ENCODE measurements around the gene NCCRP1.
"Not testable (repeated sequence)": the region's sequence is repeated elsewhere in the genome, so short reads cannot be mapped to it uniquely, and the experiment has no call there.

NCCRP1 gene

DNA sequence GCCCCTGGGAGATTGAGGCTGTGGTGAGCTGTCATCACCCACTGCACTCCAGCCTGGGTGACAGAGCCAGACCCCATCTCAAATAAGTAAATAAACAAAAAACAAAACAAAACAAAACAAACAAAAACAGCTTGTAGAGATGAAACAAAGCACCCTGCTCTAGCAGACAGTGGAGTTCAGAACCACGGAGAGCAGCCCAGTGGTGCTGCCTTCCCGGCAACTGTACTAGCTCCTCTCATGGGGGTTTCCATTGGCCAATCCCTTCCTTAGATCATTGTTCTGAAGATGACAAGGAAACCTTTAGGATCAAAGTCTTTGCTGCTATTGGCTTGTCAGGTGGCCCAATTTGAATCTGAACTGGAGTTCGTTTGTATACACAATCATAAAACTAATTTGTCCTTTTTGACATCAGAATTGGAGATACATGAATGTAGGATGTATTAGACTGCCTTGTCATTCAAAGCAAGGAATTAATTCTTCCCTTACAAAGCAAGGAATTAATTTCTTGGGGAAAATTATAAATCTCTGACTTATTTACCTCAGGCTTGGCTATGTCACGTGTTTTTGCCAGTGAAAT lies 27.0 kb downstream of the NCCRP1 start:
- Histone ChIP-seq H3K4me3 (ENCODE audit: low read length in 2 of 2) (no peak overlapping the region), H3K36me3 (ENCODE audit: control insufficient read depth in 2 of 2, insufficient read depth in 2 of 2, low read length in 2 of 2) (no peaks in the 10 kb centered on the region), H3K27me3 (ENCODE audit: control insufficient read depth in 2 of 2, insufficient read depth in 2 of 2, low read length in 2 of 2) (no peaks in the 10 kb centered on the region), H3K9me3 (ENCODE audit: control insufficient read depth in 2 of 2, low read length in 2 of 2) (no peaks in the 10 kb centered on the region), H3K9ac (ENCODE audit: low read depth in 1 of 2, low read length in 2 of 2) (no peak overlapping the region), H3K4me1 (ENCODE audit: control insufficient read depth in 2 of 2, insufficient read depth in 2 of 2, low read length in 2 of 2) (no peaks in the 10 kb centered on the region), H3K27ac (ENCODE audit: low read depth in 2 of 2, low read length in 2 of 2) (no peak overlapping the region)

DNA sequence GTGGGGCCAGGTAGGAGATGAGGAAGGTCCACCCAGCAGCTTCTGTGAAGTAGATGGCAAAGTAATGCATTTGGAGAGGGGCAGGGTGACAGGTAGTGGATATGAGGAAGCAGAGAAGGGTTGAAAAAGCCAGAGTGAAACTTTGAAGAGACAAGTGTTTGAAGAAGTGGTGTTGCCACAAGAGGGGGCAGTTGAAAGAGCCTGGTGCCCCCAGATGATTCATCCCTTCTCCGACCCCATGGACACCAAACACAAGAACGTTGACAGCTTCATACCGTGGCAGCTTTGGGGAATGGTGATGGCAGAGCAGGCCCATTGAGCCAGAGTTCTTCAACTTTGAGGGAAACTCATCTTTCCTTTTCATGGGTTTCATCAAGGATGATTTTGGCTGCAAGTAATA lies 28.1 kb downstream of the NCCRP1 start:
- H3K4me3 ChIP-seq (ENCODE audit: low read length in 2 of 2) = no peak overlapping the region
- no peak overlapping the region for H3K27ac ChIP-seq (ENCODE audit: low read depth in 2 of 2, low read length in 2 of 2)
- no peak overlapping the region for H3K9ac ChIP-seq (ENCODE audit: low read depth in 1 of 2, low read length in 2 of 2)
- H3K4me1 ChIP-seq (ENCODE audit: control insufficient read depth in 2 of 2, insufficient read depth in 2 of 2, low read length in 2 of 2) = no peaks in the 10 kb centered on the region
- no peaks in the 10 kb centered on the region for H3K36me3 ChIP-seq (ENCODE audit: control insufficient read depth in 2 of 2, insufficient read depth in 2 of 2, low read length in 2 of 2)
- H3K9me3 ChIP-seq (ENCODE audit: control insufficient read depth in 2 of 2, low read length in 2 of 2) = no peaks in the 10 kb centered on the region
- H3K27me3 ChIP-seq (ENCODE audit: control insufficient read depth in 2 of 2, insufficient read depth in 2 of 2, low read length in 2 of 2) = no peaks in the 10 kb centered on the region

DNA sequence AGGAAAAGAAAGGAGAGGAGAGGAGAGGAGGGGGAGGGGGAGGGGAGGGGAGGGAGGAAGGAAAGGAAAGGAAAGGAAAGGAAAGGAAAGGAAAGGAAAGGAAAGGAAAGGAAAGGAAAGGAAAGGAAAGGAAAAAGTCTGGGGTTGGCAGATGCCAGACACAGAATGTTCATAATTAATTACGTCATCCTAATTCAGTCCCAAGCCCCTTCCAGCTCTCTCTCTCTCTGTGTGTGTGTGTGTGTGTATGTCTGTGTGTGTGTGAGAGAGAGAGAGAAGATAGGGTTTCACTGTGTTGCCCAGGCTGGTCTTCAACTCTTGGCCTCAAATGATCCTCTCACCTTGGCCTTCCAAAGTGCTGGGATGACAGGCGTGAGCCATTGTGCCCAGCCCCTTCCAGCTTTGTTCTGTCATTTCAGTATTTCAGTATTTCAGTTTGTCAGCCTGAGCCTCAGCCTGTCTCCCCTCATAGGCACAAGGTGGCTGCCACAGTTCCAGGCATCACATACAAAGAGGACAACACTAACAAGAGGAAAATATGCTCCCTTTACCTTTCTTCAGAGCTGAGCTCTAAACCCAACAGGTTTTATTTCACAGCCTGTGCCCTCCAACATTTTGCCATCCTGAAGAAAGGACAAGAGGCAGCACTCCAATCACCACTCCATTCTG lies 33.5 kb downstream of the NCCRP1 start:
- Histone ChIP-seq H3K27me3 (ENCODE audit: control insufficient read depth in 2 of 2, insufficient read depth in 2 of 2, low read length in 2 of 2) (no peaks in the 10 kb centered on the region), H3K36me3 (ENCODE audit: control insufficient read depth in 2 of 2, insufficient read depth in 2 of 2, low read length in 2 of 2) (no peaks in the 10 kb centered on the region), H3K9me3 (ENCODE audit: control insufficient read depth in 2 of 2, low read length in 2 of 2) (no peaks in the 10 kb centered on the region), H3K27ac (ENCODE audit: low read depth in 2 of 2, low read length in 2 of 2) (no peak overlapping the region), H3K4me1 (ENCODE audit: control insufficient read depth in 2 of 2, insufficient read depth in 2 of 2, low read length in 2 of 2) (no peaks in the 10 kb centered on the region), H3K9ac (ENCODE audit: low read depth in 1 of 2, low read length in 2 of 2) (no peak overlapping the region), H3K4me3 (ENCODE audit: low read length in 2 of 2) (no peak overlapping the region)

DNA sequence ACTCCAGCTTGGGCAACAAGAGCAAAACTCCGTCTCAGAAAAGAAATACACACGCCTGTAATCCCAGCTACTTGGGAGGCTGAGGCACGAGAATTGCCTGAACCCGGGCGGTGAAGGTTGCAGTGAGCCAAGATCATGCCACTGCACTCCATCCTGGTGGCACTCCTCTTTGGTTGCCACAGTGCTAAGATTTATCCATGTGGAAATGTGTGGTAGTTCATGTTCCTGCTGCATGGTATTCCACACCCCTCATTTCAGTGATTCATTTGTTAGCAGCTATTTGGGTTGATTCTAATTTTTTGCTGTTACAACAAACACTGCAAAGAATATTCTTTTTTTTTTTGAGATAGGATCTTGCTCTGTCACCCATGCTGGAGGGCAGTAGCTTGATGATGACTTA lies 35.9 kb downstream of the NCCRP1 start:
- Histone ChIP-seq H3K9ac (ENCODE audit: low read depth in 1 of 2, low read length in 2 of 2) (no peak overlapping the region), H3K4me3 (ENCODE audit: low read length in 2 of 2) (no peak overlapping the region), H3K27ac (ENCODE audit: low read depth in 2 of 2, low read length in 2 of 2) (no peak overlapping the region), H3K4me1 (ENCODE audit: control insufficient read depth in 2 of 2, insufficient read depth in 2 of 2, low read length in 2 of 2) (no peaks in the 10 kb centered on the region), H3K9me3 (ENCODE audit: control insufficient read depth in 2 of 2, low read length in 2 of 2) (no peaks in the 10 kb centered on the region), H3K27me3 (ENCODE audit: control insufficient read depth in 2 of 2, insufficient read depth in 2 of 2, low read length in 2 of 2) (no peaks in the 10 kb centered on the region), H3K36me3 (ENCODE audit: control insufficient read depth in 2 of 2, insufficient read depth in 2 of 2, low read length in 2 of 2) (no peaks in the 10 kb centered on the region)

DNA sequence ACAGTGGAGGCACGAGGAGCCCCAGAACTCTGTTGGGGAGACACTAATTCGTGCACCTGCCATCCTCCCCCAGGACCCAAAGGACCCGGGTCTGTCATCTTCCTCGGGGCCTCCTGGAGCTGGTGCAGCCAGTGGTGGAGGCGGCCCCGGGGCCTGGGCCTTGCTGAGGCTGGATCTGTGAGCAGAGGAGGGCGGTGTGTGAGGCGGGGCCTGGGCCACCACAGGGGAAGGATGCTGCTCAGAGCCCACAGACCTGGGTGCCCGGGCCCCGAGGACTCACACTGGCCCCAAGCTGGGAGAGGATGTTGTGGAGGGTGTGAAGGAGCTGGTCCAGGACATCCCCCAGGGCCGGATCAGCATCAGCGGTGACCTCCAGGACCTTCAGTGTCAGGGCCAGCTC lies 39.8 kb downstream of the NCCRP1 start:
- no peaks in the 10 kb centered on the region for H3K36me3 ChIP-seq (ENCODE audit: control insufficient read depth in 2 of 2, insufficient read depth in 2 of 2, low read length in 2 of 2)
- H3K9ac ChIP-seq (ENCODE audit: low read depth in 1 of 2, low read length in 2 of 2) = no peak overlapping the region
- H3K4me3 ChIP-seq (ENCODE audit: low read length in 2 of 2) = no peak overlapping the region
- H3K27me3 ChIP-seq (ENCODE audit: control insufficient read depth in 2 of 2, insufficient read depth in 2 of 2, low read length in 2 of 2) = no peaks in the 10 kb centered on the region
- no peaks in the 10 kb centered on the region for H3K9me3 ChIP-seq (ENCODE audit: control insufficient read depth in 2 of 2, low read length in 2 of 2)
- peaks cover 0 to 2% of the 10 kb centered on the region in 2 donors for H3K4me1 ChIP-seq (ENCODE audit: control insufficient read depth in 2 of 2, insufficient read depth in 2 of 2, low read length in 2 of 2)
- H3K27ac ChIP-seq (ENCODE audit: low read depth in 2 of 2, low read length in 2 of 2) = no peak overlapping the region

DNA sequence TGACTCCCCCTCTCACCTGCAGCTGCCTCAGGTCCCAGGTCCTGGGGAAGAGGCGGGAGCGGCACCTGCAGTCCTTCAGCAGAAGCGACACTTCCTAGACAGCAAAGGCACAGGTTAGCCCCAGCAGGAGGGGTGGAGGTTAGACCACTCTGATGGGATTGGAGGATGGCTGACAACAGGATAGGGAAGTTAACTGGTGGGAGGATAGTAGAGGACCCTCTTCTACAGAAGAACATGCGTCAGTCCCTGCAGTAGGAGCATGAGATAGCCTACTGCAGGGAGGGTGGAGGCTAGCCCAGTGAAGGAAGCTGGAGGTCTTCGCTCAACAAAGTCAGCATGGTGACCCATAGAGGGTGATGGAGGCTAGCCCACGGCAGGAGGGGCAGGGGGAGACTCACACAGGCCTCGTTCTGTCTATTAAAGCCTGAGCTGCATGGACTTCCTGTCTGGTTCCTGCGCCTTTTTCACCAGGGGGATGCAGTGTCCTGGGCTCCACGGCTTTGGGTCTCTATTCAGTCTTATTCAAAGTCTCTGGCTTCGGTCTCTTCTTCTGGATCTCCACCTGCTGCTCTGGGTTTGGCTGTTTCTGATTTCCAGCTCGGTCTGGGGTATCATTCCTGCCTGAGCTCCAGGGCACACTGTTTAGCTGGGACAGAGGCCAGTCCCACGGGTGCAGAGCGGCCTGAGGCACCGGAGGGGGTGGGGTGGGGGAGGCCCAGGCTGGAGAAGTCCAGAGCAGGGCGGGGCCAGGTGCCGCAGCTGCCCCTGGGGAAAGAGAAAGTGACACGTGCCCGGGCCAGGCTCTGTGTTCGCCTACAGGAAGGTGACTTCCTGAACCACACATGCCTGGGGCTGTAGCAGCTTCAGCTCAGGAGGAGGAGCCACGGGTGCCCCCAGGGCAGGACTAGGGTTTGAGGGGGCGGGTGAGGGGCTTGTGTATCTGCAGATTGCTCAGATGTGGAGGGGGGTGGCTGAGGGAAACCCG lies 40.7 kb downstream of the NCCRP1 start:
- Histone ChIP-seq H3K4me3 (ENCODE audit: low read length in 2 of 2) (no peak overlapping the region), H3K27ac (ENCODE audit: low read depth in 2 of 2, low read length in 2 of 2) (no peak overlapping the region), H3K9me3 (ENCODE audit: control insufficient read depth in 2 of 2, low read length in 2 of 2) (no peaks in the 10 kb centered on the region), H3K27me3 (ENCODE audit: control insufficient read depth in 2 of 2, insufficient read depth in 2 of 2, low read length in 2 of 2) (no peaks in the 10 kb centered on the region), H3K36me3 (ENCODE audit: control insufficient read depth in 2 of 2, insufficient read depth in 2 of 2, low read length in 2 of 2) (no peaks in the 10 kb centered on the region), H3K4me1 (ENCODE audit: control insufficient read depth in 2 of 2, insufficient read depth in 2 of 2, low read length in 2 of 2) (peaks cover 0 to 2% of the 10 kb centered on the region in 2 donors), H3K9ac (ENCODE audit: low read depth in 1 of 2, low read length in 2 of 2) (no peak overlapping the region)

DNA sequence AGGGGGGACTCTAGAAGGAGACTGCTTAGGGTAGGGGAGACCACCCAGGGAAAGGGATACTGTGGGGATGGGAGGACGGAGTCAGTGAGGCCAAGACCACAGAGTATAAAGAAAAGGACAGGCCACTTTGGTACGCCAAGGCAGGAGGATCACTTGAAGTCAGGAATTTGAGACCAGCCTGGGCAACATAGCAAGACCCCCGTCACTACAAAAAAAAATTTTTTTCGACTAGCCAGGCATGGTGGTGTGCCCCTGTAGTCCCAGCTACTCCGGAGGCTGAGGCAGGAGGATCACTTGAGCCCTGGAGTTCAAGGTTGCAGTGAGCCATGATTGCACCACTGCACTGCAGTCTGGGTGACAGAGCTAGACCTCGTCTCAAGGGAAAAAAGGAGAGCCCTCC lies 41.4 kb downstream of the NCCRP1 start:
- Histone ChIP-seq H3K9me3 (ENCODE audit: control insufficient read depth in 2 of 2, low read length in 2 of 2) (no peaks in the 10 kb centered on the region), H3K27me3 (ENCODE audit: control insufficient read depth in 2 of 2, insufficient read depth in 2 of 2, low read length in 2 of 2) (no peaks in the 10 kb centered on the region), H3K9ac (ENCODE audit: low read depth in 1 of 2, low read length in 2 of 2) (no peak overlapping the region), H3K4me1 (ENCODE audit: control insufficient read depth in 2 of 2, insufficient read depth in 2 of 2, low read length in 2 of 2) (peaks cover 0 to 2% of the 10 kb centered on the region in 2 donors), H3K4me3 (ENCODE audit: low read length in 2 of 2) (no peak overlapping the region), H3K36me3 (ENCODE audit: control insufficient read depth in 2 of 2, insufficient read depth in 2 of 2, low read length in 2 of 2) (no peaks in the 10 kb centered on the region), H3K27ac (ENCODE audit: low read depth in 2 of 2, low read length in 2 of 2) (no peak overlapping the region)

DNA sequence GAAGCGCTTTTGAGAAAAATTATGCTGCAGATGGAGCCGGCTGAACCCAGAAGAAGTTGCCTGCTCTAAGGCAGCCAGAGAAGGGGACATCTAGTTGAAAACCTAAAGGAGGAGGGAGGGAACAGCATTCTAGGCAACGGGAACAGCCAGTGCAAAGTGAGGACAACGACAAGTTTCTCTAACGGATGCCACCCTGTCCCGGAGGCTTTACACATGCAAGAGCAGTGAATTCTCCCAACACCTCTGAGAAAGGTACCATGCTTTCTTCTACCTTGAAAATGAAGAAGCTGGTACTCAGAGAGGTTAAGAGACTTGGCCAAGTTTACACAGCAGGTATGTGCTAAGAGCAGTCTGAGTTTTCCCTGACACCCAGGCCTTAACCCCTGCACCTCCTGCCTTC lies 42.2 kb downstream of the NCCRP1 start:
- H3K4me1 ChIP-seq (ENCODE audit: control insufficient read depth in 2 of 2, insufficient read depth in 2 of 2, low read length in 2 of 2) = peaks cover 0 to 2% of the 10 kb centered on the region in 2 donors
- H3K9ac ChIP-seq (ENCODE audit: low read depth in 1 of 2, low read length in 2 of 2) = no peak overlapping the region
- no peaks in the 10 kb centered on the region for H3K9me3 ChIP-seq (ENCODE audit: control insufficient read depth in 2 of 2, low read length in 2 of 2)
- H3K27ac ChIP-seq (ENCODE audit: low read depth in 2 of 2, low read length in 2 of 2) = no peak overlapping the region
- H3K4me3 ChIP-seq (ENCODE audit: low read length in 2 of 2) = no peak overlapping the region
- no peaks in the 10 kb centered on the region for H3K27me3 ChIP-seq (ENCODE audit: control insufficient read depth in 2 of 2, insufficient read depth in 2 of 2, low read length in 2 of 2)
- H3K36me3 ChIP-seq (ENCODE audit: control insufficient read depth in 2 of 2, insufficient read depth in 2 of 2, low read length in 2 of 2) = no peaks in the 10 kb centered on the region

GRCh38 chr19:39240421-39240820 lies 43.7 kb downstream of the NCCRP1 start:
- Histone ChIP-seq H3K27me3 (ENCODE audit: control insufficient read depth in 2 of 2, insufficient read depth in 2 of 2, low read length in 2 of 2) (no peaks in the 10 kb centered on the region), H3K36me3 (ENCODE audit: control insufficient read depth in 2 of 2, insufficient read depth in 2 of 2, low read length in 2 of 2) (no peaks in the 10 kb centered on the region), H3K4me1 (ENCODE audit: control insufficient read depth in 2 of 2, insufficient read depth in 2 of 2, low read length in 2 of 2) (peaks cover 0 to 2% of the 10 kb centered on the region in 2 donors), H3K9ac (ENCODE audit: low read depth in 1 of 2, low read length in 2 of 2) (no peak overlapping the region), H3K27ac (ENCODE audit: low read depth in 2 of 2, low read length in 2 of 2) (no peak overlapping the region), H3K9me3 (ENCODE audit: control insufficient read depth in 2 of 2, low read length in 2 of 2) (no peaks in the 10 kb centered on the region), H3K4me3 (ENCODE audit: low read length in 2 of 2) (no peak overlapping the region)

DNA sequence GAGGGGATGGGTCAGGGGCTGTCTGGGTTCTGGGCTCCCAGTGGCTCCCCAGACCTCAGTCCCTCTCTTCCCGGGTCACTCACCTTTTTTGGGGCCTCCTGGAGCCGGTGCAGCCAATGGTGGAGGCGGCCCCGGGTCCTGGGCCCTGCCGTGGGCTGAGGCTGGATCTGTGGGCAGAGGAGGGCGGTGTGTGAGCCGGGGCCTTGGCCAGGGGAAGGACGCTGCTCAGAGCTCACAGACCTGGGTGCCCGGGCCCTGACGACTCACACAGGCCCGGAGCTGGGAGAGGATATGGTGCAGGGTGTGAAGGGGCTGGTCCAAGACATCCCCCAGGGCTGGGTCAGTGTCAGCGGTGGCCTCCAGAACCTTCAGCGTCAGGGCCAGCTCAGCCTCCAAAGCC lies 47.0 kb downstream of the NCCRP1 start:
- H3K36me3 ChIP-seq (ENCODE audit: control insufficient read depth in 2 of 2, insufficient read depth in 2 of 2, low read length in 2 of 2); H3K9ac ChIP-seq (ENCODE audit: low read depth in 1 of 2, low read length in 2 of 2); H3K4me3 ChIP-seq (ENCODE audit: low read length in 2 of 2); H3K9me3 ChIP-seq (ENCODE audit: control insufficient read depth in 2 of 2, low read length in 2 of 2); H3K4me1 ChIP-seq (ENCODE audit: control insufficient read depth in 2 of 2, insufficient read depth in 2 of 2, low read length in 2 of 2); H3K27ac ChIP-seq (ENCODE audit: low read depth in 2 of 2, low read length in 2 of 2): not testable (repeated sequence)
- peaks cover 4 to 10% of the 10 kb centered on the region in 2 donors for H3K27me3 ChIP-seq (ENCODE audit: control insufficient read depth in 2 of 2, insufficient read depth in 2 of 2, low read length in 2 of 2)

Measured in mucosa of rectum (tissue), 2 donors.